Ishikawa (cell line): Measurements from ENCODE around the gene GPC6.

ENCODE experiments used
- CEBPB ChIP-seq: IDR thresholded peaks from 2 replicates; pipeline ENCODE4 v1.6.1; 2012
- CREB1 ChIP-seq: IDR thresholded peaks from 2 replicates; pipeline ENCODE4 v1.6.1; 2012; ENCODE audit warnings: low read depth
- EGR1 ChIP-seq: IDR thresholded peaks from 2 replicates; pipeline ENCODE4 v1.6.1; 2012
- EP300 ChIP-seq: IDR thresholded peaks from 2 replicates; pipeline ENCODE4 v1.6.1; 2012; ENCODE audit warnings: borderline replicate concordance
- FOXM1 ChIP-seq: IDR thresholded peaks from 2 replicates; pipeline ENCODE4 v1.6.1; 2012; ENCODE audit warnings: low read depth, borderline replicate concordance
- NFIC ChIP-seq: IDR thresholded peaks from 2 replicates; pipeline ENCODE4 v1.6.1; 2012
- RAD21 ChIP-seq: IDR thresholded peaks from 2 replicates; pipeline ENCODE4 v1.6.1; 2012; ENCODE audit warnings: low read depth
- REST ChIP-seq: IDR thresholded peaks from 2 replicates; pipeline ENCODE4 v1.6.1; 2012; ENCODE audit warnings: low read depth, mild to moderate bottlenecking
- TAF1 ChIP-seq: IDR thresholded peaks from 2 replicates; pipeline ENCODE4 v1.6.1; 2012; ENCODE audit warnings: low read depth, mild to moderate bottlenecking
- TCF12 ChIP-seq: IDR thresholded peaks from 2 replicates; pipeline ENCODE4 v1.6.1; 2012; ENCODE audit warnings: low read depth
- TEAD4 ChIP-seq: IDR thresholded peaks from 2 replicates; pipeline ENCODE4 v1.6.1; 2012
- USF1 ChIP-seq: IDR thresholded peaks from 2 replicates; pipeline ENCODE4 v1.6.1; 2012
- YY1 ChIP-seq: IDR thresholded peaks from 2 replicates; pipeline ENCODE4 v1.6.1; 2012; ENCODE audit warnings: low read depth
- ZBTB7A ChIP-seq: IDR thresholded peaks from 2 replicates; pipeline ENCODE4 v1.6.1; 2012; ENCODE audit warnings: low read depth
- TF ChIP-seq, protein P1 (sequence below): IDR thresholded peaks from 2 replicates; pipeline ENCODE4 v1.6.1; 2012

The GPC6 gene

DNA sequence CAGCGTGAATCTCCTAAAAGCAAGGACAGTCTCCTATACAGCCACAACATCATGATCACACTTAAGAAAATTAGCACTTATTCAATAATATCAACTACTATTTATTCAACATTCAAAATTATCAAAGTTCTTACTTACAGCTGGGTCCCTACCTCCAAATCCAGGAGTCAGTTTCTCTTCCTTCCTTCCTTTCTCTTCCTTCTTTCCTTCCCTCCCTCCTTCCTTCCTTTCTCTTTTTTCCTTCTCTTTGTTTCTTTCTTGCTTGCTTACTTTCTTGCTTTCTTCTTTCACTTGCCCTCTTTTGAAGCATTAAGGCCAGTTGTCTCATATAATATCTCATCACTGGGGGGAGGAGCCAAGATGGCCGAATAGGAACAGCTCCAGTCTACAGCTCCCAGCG is 1145.2 kb downstream of the GPC6 start:
- TF ChIP-seq NFIC (no peak), CREB1 (no peak), USF1 (no peak), FOXM1 (no peak), EP300 (no peak), ZBTB7A (no peak), TAF1 (no peak), YY1 (no peak), CEBPB (no peak), EGR1 (no peak), TCF12 (no peak), TEAD4 (no peak), REST (no peak), RAD21 (no peak)
- TF ChIP-seq, protein P1, sequence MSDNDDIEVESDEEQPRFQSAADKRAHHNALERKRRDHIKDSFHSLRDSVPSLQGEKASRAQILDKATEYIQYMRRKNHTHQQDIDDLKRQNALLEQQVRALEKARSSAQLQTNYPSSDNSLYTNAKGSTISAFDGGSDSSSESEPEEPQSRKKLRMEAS = no peak

GRCh38 chr13:94382517-94382916 is 1155.9 kb downstream of the GPC6 start:
- TF ChIP-seq FOXM1 (no peak), NFIC (no peak), TCF12 (no peak), CREB1 (no peak), CEBPB (no peak), TAF1 (no peak), USF1 (no peak), ZBTB7A (no peak), YY1 (no peak), RAD21 (no peak), TEAD4 (no peak), REST (no peak), EGR1 (no peak), EP300 (no peak)
- TF ChIP-seq, protein P1 = no peak

- no peak for TF ChIP-seq EGR1
- TF ChIP-seq ZBTB7A = no peak
- no peak for TF ChIP-seq REST
- TF ChIP-seq, protein P1 = no peak
- TF ChIP-seq FOXM1 = no peak
- TF ChIP-seq YY1 = no peak
- TF ChIP-seq CREB1 = no peak
- no peak for TF ChIP-seq RAD21
- TF ChIP-seq TEAD4 = no peak
- no peak for TF ChIP-seq USF1
- no peak for TF ChIP-seq EP300
- TF ChIP-seq CEBPB = no peak
- TF ChIP-seq TAF1 = no peak
- TF ChIP-seq NFIC = no peak
- TF ChIP-seq TCF12 = no peak
These were observed 1156.4 kb downstream of the GPC6 start for GRCh38 chr13:94382960-94383359.
